Esophagus muscularis mucosa (tissue), 4 donors: ENCODE measurements around the gene RNGTT.

Experiments used
- EP300 ChIP-seq: sonication (generic); formaldehyde crosslinking; IDR thresholded peaks from one replicate; pipeline ENCODE4 v1.6.1; 2017; ENCODE audit warnings: antibody characterized with exemption
- POLR2A ChIP-seq: fragments of 450-650 bp; IDR thresholded peaks from one replicate; pipeline ENCODE4 v1.6.1; 2017; ENCODE audit warnings: antibody characterized with exemption, moderate library complexity, mild to moderate bottlenecking, low read depth
- POLR2AphosphoS5 ChIP-seq, 2 donors: sonication (generic); formaldehyde crosslinking; IDR thresholded peaks; one replicate each; pipeline ENCODE4 v1.6.1; 2017; ENCODE audit warnings: antibody characterized with exemption in 2 of 2
- TF ChIP-seq, protein P1 (sequence below), 3 experiments: fragments of 200-600 bp in 2 of 3; fragments of 450-650 bp in 1 of 3; sonication (generic) in 2 of 3; IDR thresholded peaks; one replicate each; pipeline ENCODE4 v1.5.1; 2017 to 2019; ENCODE audit warnings: antibody characterized with exemption in 3 of 3, mild to moderate bottlenecking in 2 of 3, moderate library complexity in 1 of 3

DNA sequence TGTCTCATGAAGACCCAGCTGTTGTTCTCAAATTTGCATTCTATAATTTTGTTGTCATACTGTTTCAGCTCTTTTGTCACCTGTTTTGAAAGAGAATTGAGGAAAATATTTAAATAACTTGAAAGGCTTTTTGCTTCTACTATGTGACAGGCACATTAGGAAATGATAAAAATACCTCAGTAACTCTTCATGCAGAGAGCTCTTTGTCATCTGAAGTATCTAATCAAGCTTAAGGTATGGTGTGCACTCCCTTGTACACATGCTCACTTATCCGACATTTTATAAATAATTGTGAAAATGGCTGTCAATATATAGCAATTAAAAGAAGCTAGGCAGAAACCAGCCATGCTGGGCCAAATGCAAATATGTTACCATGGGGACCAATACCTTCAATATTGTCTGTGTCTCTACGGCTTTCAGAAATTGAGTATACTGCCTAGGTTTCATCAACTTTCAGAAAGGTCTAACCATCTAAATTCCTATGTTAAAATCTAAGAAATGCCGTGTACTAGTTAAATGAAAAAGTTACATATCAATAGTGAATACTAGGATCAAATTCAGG lies 349.0 kb downstream of the RNGTT start:
- TF ChIP-seq EP300, result no peak
- TF ChIP-seq, protein P1, sequence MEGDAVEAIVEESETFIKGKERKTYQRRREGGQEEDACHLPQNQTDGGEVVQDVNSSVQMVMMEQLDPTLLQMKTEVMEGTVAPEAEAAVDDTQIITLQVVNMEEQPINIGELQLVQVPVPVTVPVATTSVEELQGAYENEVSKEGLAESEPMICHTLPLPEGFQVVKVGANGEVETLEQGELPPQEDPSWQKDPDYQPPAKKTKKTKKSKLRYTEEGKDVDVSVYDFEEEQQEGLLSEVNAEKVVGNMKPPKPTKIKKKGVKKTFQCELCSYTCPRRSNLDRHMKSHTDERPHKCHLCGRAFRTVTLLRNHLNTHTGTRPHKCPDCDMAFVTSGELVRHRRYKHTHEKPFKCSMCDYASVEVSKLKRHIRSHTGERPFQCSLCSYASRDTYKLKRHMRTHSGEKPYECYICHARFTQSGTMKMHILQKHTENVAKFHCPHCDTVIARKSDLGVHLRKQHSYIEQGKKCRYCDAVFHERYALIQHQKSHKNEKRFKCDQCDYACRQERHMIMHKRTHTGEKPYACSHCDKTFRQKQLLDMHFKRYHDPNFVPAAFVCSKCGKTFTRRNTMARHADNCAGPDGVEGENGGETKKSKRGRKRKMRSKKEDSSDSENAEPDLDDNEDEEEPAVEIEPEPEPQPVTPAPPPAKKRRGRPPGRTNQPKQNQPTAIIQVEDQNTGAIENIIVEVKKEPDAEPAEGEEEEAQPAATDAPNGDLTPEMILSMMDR (IDR thresholded peaks at IDR 0.05), result no peak
- TF ChIP-seq POLR2A, result no peak
- no peak for TF ChIP-seq POLR2AphosphoS5 (IDR thresholded peaks at IDR 0.05)
